ENCODE measurements around the gene LPGAT1. TPM values are rescaled to one million over a fixed set of nuclear protein-coding genes. Genes with fewer than 3 reads are reported as not detected.

Gene LPGAT1
- total and polyA plus RNA-seq, 2 of the 13 experiments (the other 11 are each of a cell fraction or from before 2014, with no cell fraction given): 12.1 to 48.3 TPM

DNA sequence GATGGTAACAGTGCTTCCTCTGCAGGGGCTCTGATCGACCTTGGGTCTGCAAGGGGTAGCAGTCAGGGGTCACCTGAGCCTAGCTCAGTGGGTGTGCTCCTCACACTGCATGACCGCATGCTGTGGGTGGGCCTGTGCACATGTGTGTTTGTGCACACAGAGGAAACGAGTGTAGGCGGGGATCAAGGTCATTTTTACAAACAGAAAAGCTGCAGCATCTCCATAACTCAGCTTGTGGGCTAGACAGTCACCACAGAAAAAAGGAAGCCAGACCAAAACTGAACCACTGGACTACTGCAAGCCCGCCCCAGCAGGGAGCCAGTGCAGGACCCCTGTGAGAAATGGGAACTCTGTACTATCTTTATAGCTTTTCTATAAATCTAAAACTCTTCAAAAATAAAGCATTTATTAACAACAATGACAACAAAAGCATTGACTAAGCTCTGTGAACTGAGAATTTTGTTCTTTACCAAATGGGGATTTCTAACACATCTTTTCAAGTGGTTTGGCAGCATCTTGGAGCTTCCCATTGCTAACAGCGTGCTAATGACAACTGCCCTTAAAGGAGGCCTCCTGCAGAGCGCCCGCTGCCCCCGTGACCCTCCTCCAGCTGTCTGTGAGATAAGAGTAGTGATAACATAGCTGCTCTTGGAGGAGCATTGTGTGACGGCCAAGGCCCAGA lies 135.3 kb downstream of the LPGAT1 start (continued):
- TF ChIP-seq FOSL2 (CRISPR knock-in tag; IDR thresholded peaks at IDR 0.05): 0 out of 2 replicates have a peak, but pooled peaks have one; percentile 5
- TF ChIP-seq, protein P1, sequence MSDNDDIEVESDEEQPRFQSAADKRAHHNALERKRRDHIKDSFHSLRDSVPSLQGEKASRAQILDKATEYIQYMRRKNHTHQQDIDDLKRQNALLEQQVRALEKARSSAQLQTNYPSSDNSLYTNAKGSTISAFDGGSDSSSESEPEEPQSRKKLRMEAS (IDR thresholded peaks at IDR 0.05): peak; percentile 21; the same call in 1 of the 2 replicates
- TF ChIP-seq ZNF264 (CRISPR knock-in tag; IDR thresholded peaks at IDR 0.05): peak; percentile 69; the same call in 1 of the 2 replicates
- peak in 1 of 2 experiments; percentile 37; a peak in 1 of 4 replicates for TF ChIP-seq NR2F1 (CRISPR knock-in tag; IDR thresholded peaks at IDR 0.05)
- TF ChIP-seq ZNF703 (CRISPR knock-in tag; IDR thresholded peaks at IDR 0.05; ENCODE audit: borderline replicate concordance): no peak
- peak; percentile 36; the same call in 1 of the 2 replicates for TF ChIP-seq HNF4A (CRISPR knock-in tag; IDR thresholded peaks at IDR 0.05)
- no peak for TF ChIP-seq ZNF546 (CRISPR knock-in tag; conservative IDR thresholded peaks at IDR 0.05)
- TF ChIP-seq, protein P2, sequence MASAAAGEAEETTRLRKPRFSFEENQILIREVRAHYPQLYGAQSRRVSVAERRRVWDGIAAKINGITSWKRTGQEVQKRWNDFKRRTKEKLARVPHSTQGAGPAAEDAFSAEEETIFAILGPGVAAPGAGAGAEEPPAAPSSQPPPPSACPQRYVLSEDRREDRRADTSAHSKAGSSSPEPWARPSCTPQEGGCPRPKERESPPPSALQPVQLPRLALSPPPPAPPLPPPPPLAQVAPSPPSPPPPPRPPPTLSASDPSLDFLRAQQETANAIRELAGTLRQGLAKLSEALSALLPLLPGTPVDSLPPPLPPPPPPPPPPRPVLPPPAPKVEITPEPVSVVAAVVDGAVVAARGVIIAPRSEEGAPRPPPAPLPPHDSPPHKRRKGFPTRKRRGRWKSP (CRISPR knock-in tag; IDR thresholded peaks at IDR 0.05): 0 out of 2 replicates have a peak, but pooled peaks have one; percentile 21
- peak; percentile 24; the same call in 1 of the 2 replicates for TF ChIP-seq SP5 (CRISPR knock-in tag; IDR thresholded peaks at IDR 0.05; ENCODE audit: borderline replicate concordance, low read depth)
- TF ChIP-seq SOX5 (CRISPR knock-in tag; IDR thresholded peaks at IDR 0.05; ENCODE audit: borderline replicate concordance): no peak
- TF ChIP-seq, protein P3, sequence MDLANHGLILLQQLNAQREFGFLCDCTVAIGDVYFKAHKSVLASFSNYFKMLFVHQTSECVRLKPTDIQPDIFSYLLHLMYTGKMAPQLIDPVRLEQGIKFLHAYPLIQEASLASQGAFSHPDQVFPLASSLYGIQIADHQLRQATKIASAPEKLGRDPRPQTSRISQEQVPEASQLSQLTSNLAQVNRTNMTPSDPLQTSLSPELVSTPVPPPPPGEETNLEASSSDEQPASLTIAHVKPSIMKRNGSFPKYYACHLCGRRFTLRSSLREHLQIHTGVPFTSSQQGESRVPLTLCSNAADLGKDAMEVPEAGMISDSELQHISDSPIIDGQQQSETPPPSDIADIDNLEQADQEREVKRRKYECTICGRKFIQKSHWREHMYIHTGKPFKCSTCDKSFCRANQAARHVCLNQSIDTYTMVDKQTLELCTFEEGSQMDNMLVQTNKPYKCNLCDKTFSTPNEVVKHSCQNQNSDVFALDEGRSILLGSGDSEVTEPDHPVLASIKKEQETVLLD (CRISPR knock-in tag; IDR thresholded peaks at IDR 0.05; ENCODE audit: low read depth): no peak
- TF ChIP-seq ZNF839 (CRISPR knock-in tag; IDR thresholded peaks at IDR 0.05; ENCODE audit: borderline replicate concordance): no peak
- TF ChIP-seq MEIS2 (CRISPR knock-in tag; IDR thresholded peaks at IDR 0.05): no peak
- TF ChIP-seq, protein P4, sequence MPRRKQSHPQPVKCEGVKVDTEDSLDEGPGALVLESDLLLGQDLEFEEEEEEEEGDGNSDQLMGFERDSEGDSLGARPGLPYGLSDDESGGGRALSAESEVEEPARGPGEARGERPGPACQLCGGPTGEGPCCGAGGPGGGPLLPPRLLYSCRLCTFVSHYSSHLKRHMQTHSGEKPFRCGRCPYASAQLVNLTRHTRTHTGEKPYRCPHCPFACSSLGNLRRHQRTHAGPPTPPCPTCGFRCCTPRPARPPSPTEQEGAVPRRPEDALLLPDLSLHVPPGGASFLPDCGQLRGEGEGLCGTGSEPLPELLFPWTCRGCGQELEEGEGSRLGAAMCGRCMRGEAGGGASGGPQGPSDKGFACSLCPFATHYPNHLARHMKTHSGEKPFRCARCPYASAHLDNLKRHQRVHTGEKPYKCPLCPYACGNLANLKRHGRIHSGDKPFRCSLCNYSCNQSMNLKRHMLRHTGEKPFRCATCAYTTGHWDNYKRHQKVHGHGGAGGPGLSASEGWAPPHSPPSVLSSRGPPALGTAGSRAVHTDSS (CRISPR knock-in tag; conservative IDR thresholded peaks at IDR 0.05): no peak
- no peak for TF ChIP-seq GTF3A (CRISPR knock-in tag; conservative IDR thresholded peaks at IDR 0.05)
- no peak for TF ChIP-seq ZNF724P (CRISPR knock-in tag; IDR thresholded peaks at IDR 0.05; ENCODE audit: borderline replicate concordance)
- 0 out of 2 replicates have a peak, but pooled peaks have one; percentile 39 for TF ChIP-seq MED1 (CRISPR knock-in tag; IDR thresholded peaks at IDR 0.05)
- TF ChIP-seq, protein P5, sequence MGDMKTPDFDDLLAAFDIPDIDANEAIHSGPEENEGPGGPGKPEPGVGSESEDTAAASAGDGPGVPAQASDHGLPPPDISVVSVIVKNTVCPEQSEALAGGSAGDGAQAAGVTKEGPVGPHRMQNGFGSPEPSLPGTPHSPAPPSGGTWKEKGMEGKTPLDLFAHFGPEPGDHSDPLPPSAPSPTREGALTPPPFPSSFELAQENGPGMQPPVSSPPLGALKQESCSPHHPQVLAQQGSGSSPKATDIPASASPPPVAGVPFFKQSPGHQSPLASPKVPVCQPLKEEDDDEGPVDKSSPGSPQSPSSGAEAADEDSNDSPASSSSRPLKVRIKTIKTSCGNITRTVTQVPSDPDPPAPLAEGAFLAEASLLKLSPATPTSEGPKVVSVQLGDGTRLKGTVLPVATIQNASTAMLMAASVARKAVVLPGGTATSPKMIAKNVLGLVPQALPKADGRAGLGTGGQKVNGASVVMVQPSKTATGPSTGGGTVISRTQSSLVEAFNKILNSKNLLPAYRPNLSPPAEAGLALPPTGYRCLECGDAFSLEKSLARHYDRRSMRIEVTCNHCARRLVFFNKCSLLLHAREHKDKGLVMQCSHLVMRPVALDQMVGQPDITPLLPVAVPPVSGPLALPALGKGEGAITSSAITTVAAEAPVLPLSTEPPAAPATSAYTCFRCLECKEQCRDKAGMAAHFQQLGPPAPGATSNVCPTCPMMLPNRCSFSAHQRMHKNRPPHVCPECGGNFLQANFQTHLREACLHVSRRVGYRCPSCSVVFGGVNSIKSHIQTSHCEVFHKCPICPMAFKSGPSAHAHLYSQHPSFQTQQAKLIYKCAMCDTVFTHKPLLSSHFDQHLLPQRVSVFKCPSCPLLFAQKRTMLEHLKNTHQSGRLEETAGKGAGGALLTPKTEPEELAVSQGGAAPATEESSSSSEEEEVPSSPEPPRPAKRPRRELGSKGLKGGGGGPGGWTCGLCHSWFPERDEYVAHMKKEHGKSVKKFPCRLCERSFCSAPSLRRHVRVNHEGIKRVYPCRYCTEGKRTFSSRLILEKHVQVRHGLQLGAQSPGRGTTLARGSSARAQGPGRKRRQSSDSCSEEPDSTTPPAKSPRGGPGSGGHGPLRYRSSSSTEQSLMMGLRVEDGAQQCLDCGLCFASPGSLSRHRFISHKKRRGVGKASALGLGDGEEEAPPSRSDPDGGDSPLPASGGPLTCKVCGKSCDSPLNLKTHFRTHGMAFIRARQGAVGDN (CRISPR knock-in tag; IDR thresholded peaks at IDR 0.05): peak; percentile 52
- TF ChIP-seq SIX1 (CRISPR knock-in tag; IDR thresholded peaks at IDR 0.05; ENCODE audit: borderline replicate concordance): no peak

Measured in HepG2 (cell line).